ENCODE results near the gene KCNF1.

KCNF1 gene

GRCh38 chr2:10885094-10885860 lies 26.5 kb upstream of the KCNF1 start:
- peaks cover 2% of the 10 kb centered on the region for H3K9me3 ChIP-seq (ENCODE audit: insufficient read depth, low read depth, low read length)
- H2BK12ac ChIP-seq (ENCODE audit: low read length), result no peak overlapping the region
- H3K4me2 ChIP-seq (ENCODE audit: low read length), result no peak overlapping the region
- no peaks in the 10 kb centered on the region for H3K79me2 ChIP-seq (ENCODE audit: control insufficient read depth, insufficient read depth, low read length, poor library complexity)
- H3K9ac ChIP-seq (ENCODE audit: low read length), result no peak overlapping the region
- H2AFZ ChIP-seq (ENCODE audit: insufficient read depth, low read length, poor library complexity), result no peak overlapping the region
- H2BK5ac ChIP-seq (ENCODE audit: low read depth, low read length, poor library complexity), result no peak overlapping the region
- H3K79me1 ChIP-seq (ENCODE audit: low read length), result no peaks in the 10 kb centered on the region
- no peak overlapping the region for H4K91ac ChIP-seq (ENCODE audit: low read depth, low read length)
- WGBS (ENCODE audit: extremely low coverage, insufficient coverage, insufficient read length), result no CpG with 5 or more reads among the region's 6 CpGs
- no peak overlapping the region for H4K12ac ChIP-seq (ENCODE audit: low read depth, low read length)
- no peak overlapping the region for H3K27ac ChIP-seq (ENCODE audit: low read depth, low read length)
- no peak overlapping the region for H3K4me3 ChIP-seq (ENCODE audit: low read depth, low read length)
- H3K14ac ChIP-seq (ENCODE audit: low read length), result no peak overlapping the region
- DNase-seq, result no peak
- no peaks in the 10 kb centered on the region for H3K36me3 ChIP-seq (ENCODE audit: control insufficient read depth in 1 of 2, insufficient read depth in 2 of 2, low read length in 2 of 2)
- H3K4me1 ChIP-seq (ENCODE audit: control insufficient read depth in 1 of 2, insufficient read depth in 2 of 2, low read length in 2 of 2), result no peaks in the 10 kb centered on the region
- H2AK5ac ChIP-seq (ENCODE audit: low read length), result no peak overlapping the region
- H4K8ac ChIP-seq (ENCODE audit: low read depth, low read length), result no peak overlapping the region
- H3K27me3 ChIP-seq (ENCODE audit: insufficient read depth, low read length), result no peaks in the 10 kb centered on the region
- H3K4ac ChIP-seq (ENCODE audit: low read depth, low read length), result no peak overlapping the region
- no peak overlapping the region for H3K18ac ChIP-seq (ENCODE audit: low read length)
- no peak overlapping the region for H2BK120ac ChIP-seq (ENCODE audit: insufficient read depth, low read length, poor library complexity)
- H3K23ac ChIP-seq (ENCODE audit: low read length), result no peak overlapping the region

DNA sequence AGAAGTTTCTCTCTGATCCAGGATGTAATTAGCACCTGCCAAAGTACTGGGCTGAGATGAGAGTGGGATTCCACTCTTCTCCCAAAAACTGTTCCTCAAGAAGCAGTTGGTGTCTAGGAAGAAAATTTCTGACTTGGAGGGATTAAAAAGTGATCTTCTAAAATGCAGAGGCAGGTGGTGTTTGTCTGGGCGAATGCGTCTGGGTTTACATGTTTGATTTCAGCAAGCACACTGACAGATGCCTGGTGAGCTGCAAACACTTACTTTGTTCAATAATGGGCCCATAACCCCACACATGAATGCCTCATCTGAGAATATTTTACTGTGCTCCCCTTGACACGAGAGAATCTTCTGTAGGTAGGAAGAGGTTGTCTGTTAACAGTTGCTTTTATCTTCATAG lies 24.3 kb upstream of the KCNF1 start:
- Histone ChIP-seq H3K4ac (ENCODE audit: low read depth, low read length) (no peak overlapping the region), H2AFZ (ENCODE audit: insufficient read depth, low read length, poor library complexity) (no peak overlapping the region), H3K9me3 (ENCODE audit: insufficient read depth, low read depth, low read length) (peaks cover 2% of the 10 kb centered on the region), H2BK12ac (ENCODE audit: low read length) (no peak overlapping the region), H3K36me3 (ENCODE audit: control insufficient read depth in 1 of 2, insufficient read depth in 2 of 2, low read length in 2 of 2) (no peaks in the 10 kb centered on the region), H3K14ac (ENCODE audit: low read length) (no peak overlapping the region), H3K4me3 (ENCODE audit: low read depth, low read length) (no peak overlapping the region), H3K79me2 (ENCODE audit: control insufficient read depth, insufficient read depth, low read length, poor library complexity) (no peaks in the 10 kb centered on the region), H3K27me3 (ENCODE audit: insufficient read depth, low read length) (no peaks in the 10 kb centered on the region), H4K91ac (ENCODE audit: low read depth, low read length) (no peak overlapping the region), H4K8ac (ENCODE audit: low read depth, low read length) (no peak overlapping the region), H3K4me1 (ENCODE audit: control insufficient read depth in 1 of 2, insufficient read depth in 2 of 2, low read length in 2 of 2) (no peaks in the 10 kb centered on the region), H3K18ac (ENCODE audit: low read length) (no peak overlapping the region), H2AK5ac (ENCODE audit: low read length) (no peak overlapping the region), H2BK5ac (ENCODE audit: low read depth, low read length, poor library complexity) (no peak overlapping the region), H3K79me1 (ENCODE audit: low read length) (no peaks in the 10 kb centered on the region), H3K23ac (ENCODE audit: low read length) (no peak overlapping the region), H3K9ac (ENCODE audit: low read length) (no peak overlapping the region), H3K27ac (ENCODE audit: low read depth, low read length) (no peak overlapping the region), H3K4me2 (ENCODE audit: low read length) (no peak overlapping the region), H4K12ac (ENCODE audit: low read depth, low read length) (no peak overlapping the region), H2BK120ac (ENCODE audit: insufficient read depth, low read length, poor library complexity) (no peak overlapping the region)
- no CpG with 5 or more reads among the region's 3 CpGs for WGBS (ENCODE audit: extremely low coverage, insufficient coverage, insufficient read length)
- no peak for DNase-seq

DNA sequence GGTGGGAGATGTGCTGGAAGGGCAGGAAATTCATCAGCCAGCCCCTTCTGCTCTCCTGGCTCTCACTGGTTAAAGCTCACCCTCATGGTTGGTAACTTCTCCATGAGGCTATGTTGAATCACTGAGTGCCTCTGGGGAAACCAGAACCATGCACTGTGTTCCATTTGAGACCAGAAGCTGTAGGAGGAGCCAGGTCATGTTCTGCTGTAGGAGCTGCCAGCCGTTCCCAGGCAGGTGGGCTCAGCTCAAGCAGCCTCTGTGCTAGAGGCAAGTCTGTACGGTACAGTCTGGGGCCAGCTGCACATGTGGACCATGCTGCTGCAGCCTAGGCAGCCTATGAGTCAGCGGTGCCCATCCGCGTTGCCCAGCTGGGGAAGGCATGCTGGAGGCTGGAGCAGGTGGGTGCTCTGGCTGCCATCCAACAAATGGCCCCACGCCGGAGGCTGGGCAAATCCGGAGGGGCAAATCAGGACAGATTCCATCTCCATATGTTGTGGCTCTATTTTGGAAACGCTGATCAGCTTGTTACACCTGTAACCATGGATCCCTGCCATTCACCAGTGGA lies 22.0 kb upstream of the KCNF1 start:
- Histone ChIP-seq H4K8ac (ENCODE audit: low read depth, low read length) (no peak overlapping the region), H3K36me3 (ENCODE audit: control insufficient read depth in 1 of 2, insufficient read depth in 2 of 2, low read length in 2 of 2) (no peaks in the 10 kb centered on the region), H3K4me2 (ENCODE audit: low read length) (no peak overlapping the region), H3K14ac (ENCODE audit: low read length) (no peak overlapping the region), H3K9me3 (ENCODE audit: insufficient read depth, low read depth, low read length) (peaks cover 2% of the 10 kb centered on the region), H2BK5ac (ENCODE audit: low read depth, low read length, poor library complexity) (no peak overlapping the region), H3K4me3 (ENCODE audit: low read depth, low read length) (peak overlapping the region; percentile 18), H2AK5ac (ENCODE audit: low read length) (no peak overlapping the region), H4K91ac (ENCODE audit: low read depth, low read length) (no peak overlapping the region), H3K4ac (ENCODE audit: low read depth, low read length) (no peak overlapping the region), H3K27me3 (ENCODE audit: insufficient read depth, low read length) (no peaks in the 10 kb centered on the region), H2AFZ (ENCODE audit: insufficient read depth, low read length, poor library complexity) (no peak overlapping the region), H2BK120ac (ENCODE audit: insufficient read depth, low read length, poor library complexity) (no peak overlapping the region), H3K4me1 (ENCODE audit: control insufficient read depth in 1 of 2, insufficient read depth in 2 of 2, low read length in 2 of 2) (no peaks in the 10 kb centered on the region), H3K79me1 (ENCODE audit: low read length) (no peaks in the 10 kb centered on the region), H3K9ac (ENCODE audit: low read length) (no peak overlapping the region), H3K79me2 (ENCODE audit: control insufficient read depth, insufficient read depth, low read length, poor library complexity) (no peaks in the 10 kb centered on the region), H3K27ac (ENCODE audit: low read depth, low read length) (no peak overlapping the region), H2BK12ac (ENCODE audit: low read length) (no peak overlapping the region), H3K18ac (ENCODE audit: low read length) (no peak overlapping the region), H3K23ac (ENCODE audit: low read length) (no peak overlapping the region), H4K12ac (ENCODE audit: low read depth, low read length) (no peak overlapping the region)
- DNase-seq, result no peak
- WGBS (ENCODE audit: extremely low coverage, insufficient coverage, insufficient read length), result no CpG with 5 or more reads among the region's 9 CpGs

GRCh38 chr2:10890706-10891270 lies 20.9 kb upstream of the KCNF1 start:
- WGBS (ENCODE audit: extremely low coverage, insufficient coverage, insufficient read length), result no CpG with 5 or more reads among the region's 8 CpGs
- Histone ChIP-seq H2BK12ac (ENCODE audit: low read length) (no peak overlapping the region), H3K23ac (ENCODE audit: low read length) (no peak overlapping the region), H3K4me1 (ENCODE audit: control insufficient read depth in 1 of 2, insufficient read depth in 2 of 2, low read length in 2 of 2) (no peaks in the 10 kb centered on the region), H2BK5ac (ENCODE audit: low read depth, low read length, poor library complexity) (no peak overlapping the region), H2BK120ac (ENCODE audit: insufficient read depth, low read length, poor library complexity) (no peak overlapping the region), H3K4ac (ENCODE audit: low read depth, low read length) (no peak overlapping the region), H3K9me3 (ENCODE audit: insufficient read depth, low read depth, low read length) (peaks cover 2% of the 10 kb centered on the region), H4K91ac (ENCODE audit: low read depth, low read length) (no peak overlapping the region), H3K79me2 (ENCODE audit: control insufficient read depth, insufficient read depth, low read length, poor library complexity) (no peaks in the 10 kb centered on the region), H3K36me3 (ENCODE audit: control insufficient read depth in 1 of 2, insufficient read depth in 2 of 2, low read length in 2 of 2) (no peaks in the 10 kb centered on the region), H3K4me3 (ENCODE audit: low read depth, low read length) (no peak overlapping the region), H2AFZ (ENCODE audit: insufficient read depth, low read length, poor library complexity) (no peak overlapping the region), H4K8ac (ENCODE audit: low read depth, low read length) (no peak overlapping the region), H3K18ac (ENCODE audit: low read length) (no peak overlapping the region), H3K4me2 (ENCODE audit: low read length) (no peak overlapping the region), H3K27me3 (ENCODE audit: insufficient read depth, low read length) (no peaks in the 10 kb centered on the region), H3K79me1 (ENCODE audit: low read length) (no peaks in the 10 kb centered on the region), H3K27ac (ENCODE audit: low read depth, low read length) (no peak overlapping the region), H3K14ac (ENCODE audit: low read length) (no peak overlapping the region), H2AK5ac (ENCODE audit: low read length) (no peak overlapping the region), H3K9ac (ENCODE audit: low read length) (no peak overlapping the region), H4K12ac (ENCODE audit: low read depth, low read length) (no peak overlapping the region)
- no peak for DNase-seq

All from trophoblast cell (in vitro differentiated cells and primary cell).